DND-41 (cell line): ENCODE data around the gene CGB3.

Experiments
- ATAC-seq: fragments of 200-7000 bp; cut with Tn5 transposase; 3 replicates; pipeline ENCODE4 v1.9.1; 2021; ENCODE audit warnings: low read depth; ENCODE audit not compliant: insufficient read depth
- DNase-seq: peaks from one replicate; pipeline ENCODE4 v3.0.0-alpha.2; 2020
- H2AFZ ChIP-seq: 2 replicates; pipeline ENCODE4 v1.6.0; 2012; ENCODE audit warnings: low read depth, low read length
- H3K27ac ChIP-seq: 2 replicates; pipeline ENCODE4 v1.5.1; 2012; ENCODE audit warnings: low read length, inconsistent platforms
- H3K27me3 ChIP-seq: fragments of 200-600 bp; sonication (generic); 2 replicates; pipeline ENCODE4 v1.6.0; 2012; ENCODE audit warnings: low read length, mild to moderate bottlenecking, inconsistent platforms; ENCODE audit not compliant: insufficient read depth, poor library complexity
- H3K36me3 ChIP-seq: 2 replicates; pipeline ENCODE4 v1.5.1; 2012; ENCODE audit warnings: low read length, inconsistent platforms; ENCODE audit not compliant: insufficient read depth
- H3K4me1 ChIP-seq: 2 replicates; pipeline ENCODE4 v1.5.1; 2012; ENCODE audit warnings: mild to moderate bottlenecking, low read length; ENCODE audit not compliant: insufficient read depth
- H3K4me2 ChIP-seq: 2 replicates; pipeline ENCODE4 v1.6.0; 2012; ENCODE audit warnings: mild to moderate bottlenecking, moderate library complexity, low read length, inconsistent platforms; ENCODE audit not compliant: insufficient read depth
- H3K4me3 ChIP-seq, 2 experiments: fragments of 200-600 bp in 1 of 2; shearing (Covaris generic) in 1 of 2; 2 replicates each; pipeline ENCODE4 v1.5.1; 2012 to 2016; ENCODE audit warnings: inconsistent platforms in 2 of 2, low read length in 2 of 2, mild to moderate bottlenecking in 2 of 2, low read depth in 1 of 2, moderate library complexity in 1 of 2
- H3K79me2 ChIP-seq: 2 replicates; pipeline ENCODE4 v1.6.0; 2012; ENCODE audit warnings: low read length, inconsistent platforms; ENCODE audit not compliant: insufficient read depth
- H3K9ac ChIP-seq: 2 replicates; pipeline ENCODE4 v1.6.0; 2012; ENCODE audit warnings: low read depth, mild to moderate bottlenecking, inconsistent platforms, low read length, moderate library complexity
- H3K9me3 ChIP-seq: 2 replicates; pipeline ENCODE4 v1.5.1; 2012; ENCODE audit warnings: low read length, moderate library complexity, mild to moderate bottlenecking, inconsistent platforms; ENCODE audit not compliant: insufficient read depth, severe bottlenecking
- H4K20me1 ChIP-seq: 2 replicates; pipeline ENCODE4 v1.6.0; 2012; ENCODE audit warnings: low read length; ENCODE audit not compliant: insufficient read depth
- EZH2 ChIP-seq: IDR thresholded peaks from 3 replicates; pipeline ENCODE4 v1.6.1; 2012; ENCODE audit warnings: borderline replicate concordance, low read depth, mild to moderate bottlenecking, moderate library complexity, low read length, inconsistent platforms; ENCODE audit not compliant: severe bottlenecking
- TF ChIP-seq, protein P1 (sequence below): IDR thresholded peaks from 2 replicates; pipeline ENCODE4 v1.5.1; 2012; ENCODE audit warnings: borderline replicate concordance, low read length, moderate library complexity, mild to moderate bottlenecking; ENCODE audit not compliant: poor library complexity, severe bottlenecking; ENCODE audit errors: extremely low read depth

Gene CGB3

DNA sequence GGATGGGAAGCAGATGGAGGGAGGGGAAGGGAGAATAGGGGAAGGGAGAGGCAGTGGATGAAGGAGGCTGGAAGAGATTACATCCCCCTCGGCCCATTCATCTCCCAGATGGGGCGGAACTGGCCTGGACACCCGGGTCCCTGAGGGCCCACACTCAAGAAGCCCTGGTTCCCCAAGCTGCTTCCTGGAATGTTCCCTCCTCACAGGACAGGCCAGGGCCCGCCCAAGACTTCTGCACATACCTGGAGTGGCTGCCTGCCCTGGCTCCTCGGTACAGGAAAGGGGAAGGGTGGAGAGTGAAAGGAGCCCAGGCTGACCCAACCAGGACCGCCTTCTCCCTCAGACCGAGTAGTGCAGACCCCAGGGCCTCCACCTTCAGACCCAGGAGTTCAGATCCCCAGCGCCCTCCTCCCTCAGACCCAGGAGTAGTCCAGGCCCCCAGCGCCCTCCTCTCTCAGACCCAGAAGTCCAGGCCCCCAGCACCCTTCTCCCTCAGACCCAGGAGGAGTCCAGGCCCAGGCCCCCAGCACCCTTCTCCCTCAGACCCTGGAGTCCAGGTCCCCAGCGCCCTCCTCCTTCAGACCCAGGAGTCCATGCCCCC is 40.0 kb upstream of the CGB3 start:
- peaks cover 10% of the 10 kb centered on the region for H3K27me3 ChIP-seq
- H4K20me1 ChIP-seq = no peaks in the 10 kb centered on the region
- H3K4me1 ChIP-seq = no peaks in the 10 kb centered on the region
- no peaks in the 10 kb centered on the region for H3K9me3 ChIP-seq
- no peak overlapping the region for H3K27ac ChIP-seq
- no peaks in the 10 kb centered on the region for H3K79me2 ChIP-seq
- ATAC-seq = no peak
- H2AFZ ChIP-seq = no peak overlapping the region
- no peak for DNase-seq
- H3K4me3 ChIP-seq = no peak overlapping the region
- H3K4me2 ChIP-seq = no peak overlapping the region
- no peak for TF ChIP-seq EZH2
- TF ChIP-seq, protein P1, sequence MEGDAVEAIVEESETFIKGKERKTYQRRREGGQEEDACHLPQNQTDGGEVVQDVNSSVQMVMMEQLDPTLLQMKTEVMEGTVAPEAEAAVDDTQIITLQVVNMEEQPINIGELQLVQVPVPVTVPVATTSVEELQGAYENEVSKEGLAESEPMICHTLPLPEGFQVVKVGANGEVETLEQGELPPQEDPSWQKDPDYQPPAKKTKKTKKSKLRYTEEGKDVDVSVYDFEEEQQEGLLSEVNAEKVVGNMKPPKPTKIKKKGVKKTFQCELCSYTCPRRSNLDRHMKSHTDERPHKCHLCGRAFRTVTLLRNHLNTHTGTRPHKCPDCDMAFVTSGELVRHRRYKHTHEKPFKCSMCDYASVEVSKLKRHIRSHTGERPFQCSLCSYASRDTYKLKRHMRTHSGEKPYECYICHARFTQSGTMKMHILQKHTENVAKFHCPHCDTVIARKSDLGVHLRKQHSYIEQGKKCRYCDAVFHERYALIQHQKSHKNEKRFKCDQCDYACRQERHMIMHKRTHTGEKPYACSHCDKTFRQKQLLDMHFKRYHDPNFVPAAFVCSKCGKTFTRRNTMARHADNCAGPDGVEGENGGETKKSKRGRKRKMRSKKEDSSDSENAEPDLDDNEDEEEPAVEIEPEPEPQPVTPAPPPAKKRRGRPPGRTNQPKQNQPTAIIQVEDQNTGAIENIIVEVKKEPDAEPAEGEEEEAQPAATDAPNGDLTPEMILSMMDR = no peak
- H3K36me3 ChIP-seq = no peaks in the 10 kb centered on the region
- H3K9ac ChIP-seq = no peak overlapping the region

DNA sequence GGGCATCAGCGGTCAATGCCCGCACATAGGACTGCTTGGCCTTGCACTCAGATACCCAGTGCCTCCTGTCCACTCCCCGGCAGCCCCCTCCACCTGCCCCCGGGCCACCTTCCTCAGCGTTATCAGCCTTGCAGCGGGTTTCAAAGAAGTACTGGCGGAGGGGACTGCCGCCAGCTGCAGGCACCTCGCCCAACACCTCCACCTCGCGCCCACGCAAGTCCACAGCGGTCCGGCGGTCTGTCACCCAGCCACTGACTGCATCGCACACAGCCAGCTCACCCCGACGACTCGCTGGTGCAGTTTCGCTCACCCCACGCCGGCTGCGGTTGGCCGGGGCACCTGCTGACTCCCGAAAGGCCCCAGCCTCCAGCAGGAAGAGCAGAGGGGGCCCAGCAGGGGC is 37.3 kb upstream of the CGB3 start:
- Histone ChIP-seq H4K20me1 (no peaks in the 10 kb centered on the region), H3K9me3 (no peaks in the 10 kb centered on the region), H2AFZ (no peak overlapping the region), H3K4me2 (no peak overlapping the region), H3K9ac (no peak overlapping the region), H3K79me2 (no peaks in the 10 kb centered on the region), H3K27me3 (peaks cover 10% of the 10 kb centered on the region), H3K4me1 (no peaks in the 10 kb centered on the region), H3K4me3 (no peak overlapping the region), H3K27ac (no peak overlapping the region), H3K36me3 (no peaks in the 10 kb centered on the region)
- ATAC-seq (no peak), DNase-seq (no peak)
- no peak for TF ChIP-seq EZH2
- TF ChIP-seq, protein P1 = no peak

DNA sequence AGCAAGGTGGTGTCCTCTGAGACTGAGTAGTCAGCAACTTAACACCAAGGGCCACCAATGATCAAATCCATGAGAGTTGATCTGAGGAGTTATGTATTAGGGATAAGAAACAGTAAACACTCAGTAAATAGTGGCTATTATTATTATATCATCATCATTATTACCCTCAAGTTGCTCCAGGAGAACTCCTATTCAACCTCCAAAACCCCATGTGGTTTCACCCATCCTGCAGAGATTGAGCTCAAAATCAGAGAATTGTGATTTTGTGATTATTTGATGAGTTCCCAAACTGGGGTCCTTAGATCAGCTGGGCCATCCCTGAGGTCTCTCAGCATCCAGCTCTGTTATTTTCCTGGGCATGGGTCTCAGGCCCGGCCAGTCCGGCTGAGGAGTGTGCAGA is 36.9 kb upstream of the CGB3 start:
- Histone ChIP-seq H3K4me2 (no peak overlapping the region), H3K79me2 (no peaks in the 10 kb centered on the region), H3K4me3 (no peak overlapping the region), H3K27me3 (peaks cover 9% of the 10 kb centered on the region), H3K27ac (no peak overlapping the region), H3K9ac (no peak overlapping the region), H3K9me3 (no peaks in the 10 kb centered on the region), H3K4me1 (no peaks in the 10 kb centered on the region), H2AFZ (no peak overlapping the region), H3K36me3 (no peaks in the 10 kb centered on the region), H4K20me1 (no peaks in the 10 kb centered on the region)
- DNase-seq (no peak), ATAC-seq (no peak)
- no peak for TF ChIP-seq EZH2
- TF ChIP-seq, protein P1 = no peak

DNA sequence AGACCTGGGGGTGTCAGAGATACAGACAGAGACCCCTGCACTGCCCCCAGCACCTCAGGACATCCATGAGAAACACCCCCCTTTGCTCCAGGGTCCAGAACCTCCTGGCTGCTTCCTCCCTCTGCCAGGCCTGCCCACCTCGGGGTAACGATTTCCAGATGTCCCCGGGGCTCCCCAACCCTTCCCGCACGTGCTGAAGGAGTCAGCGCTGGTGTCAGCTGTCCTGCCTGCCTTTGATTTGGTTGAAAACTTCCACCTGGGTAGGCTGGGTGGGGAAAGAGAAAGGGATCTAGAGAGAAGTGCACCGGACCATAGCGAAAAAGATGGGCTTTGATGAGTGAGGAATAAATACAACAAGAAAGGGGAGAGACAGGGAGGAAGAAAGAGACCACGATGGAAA is 34.9 kb upstream of the CGB3 start:
- H3K4me1 ChIP-seq = no peaks in the 10 kb centered on the region
- H3K79me2 ChIP-seq = no peaks in the 10 kb centered on the region
- H4K20me1 ChIP-seq = no peaks in the 10 kb centered on the region
- no peak for ATAC-seq
- TF ChIP-seq EZH2 = no peak
- TF ChIP-seq, protein P1 = no peak
- H3K4me3 ChIP-seq = no peak overlapping the region
- no peaks in the 10 kb centered on the region for H3K36me3 ChIP-seq
- H3K9me3 ChIP-seq = no peaks in the 10 kb centered on the region
- no peak overlapping the region for H3K27ac ChIP-seq
- H3K4me2 ChIP-seq = no peak overlapping the region
- no peak for DNase-seq
- H3K9ac ChIP-seq = no peak overlapping the region
- H2AFZ ChIP-seq = no peak overlapping the region
- H3K27me3 ChIP-seq = peaks cover 4% of the 10 kb centered on the region
